Stomach (tissue), 9 donors: ENCODE data around the gene CYTH2. TPM values are rescaled to one million over a fixed set of nuclear protein-coding genes. Genes with fewer than 3 reads are reported as not detected.

Experiments
- DNase-seq, 2 donors: peaks; one replicate each; pipeline versions ENCODE4 v3.0.0 to v3.0.0-alpha.2; 2013 to 2019
- H3K27ac ChIP-seq, 5 donors: fragments of 200-600 bp in 4 of 5; sonication (generic) in 4 of 5; one replicate each; pipeline ENCODE4 v1.5.1; 2013 to 2019; ENCODE audit warnings: mild to moderate bottlenecking in 1 of 5, moderate library complexity in 1 of 5
- H3K27me3 ChIP-seq, 3 donors: fragments of 200-600 bp; sonication (generic); one replicate each; pipeline ENCODE4 v1.5.1; 2017 to 2019; ENCODE audit warnings: mixed run types in 1 of 3
- H3K36me3 ChIP-seq, 4 donors: fragments of 200-600 bp; sonication (generic); 1 replicate in 3 of 4; 2 replicates in 1 of 4; pipeline ENCODE4 v1.5.1; 2016 to 2019
- H3K4me1 ChIP-seq, 4 donors: fragments of 200-600 bp; sonication (generic); one replicate each; pipeline ENCODE4 v1.5.1; 2016 to 2019
- H3K4me3 ChIP-seq, 4 donors: fragments of 200-600 bp; sonication (generic) in 3 of 4; one replicate each; pipeline ENCODE4 v1.5.1; 2016 to 2019; ENCODE audit warnings: mild to moderate bottlenecking in 1 of 4
- H3K9me3 ChIP-seq, 4 donors: fragments of 200-600 bp; sonication (generic); one replicate each; pipeline ENCODE4 v1.5.1; 2016 to 2019
- CTCF ChIP-seq, 7 experiments: fragments of 450-650 bp in 4 of 7; fragments of 200-600 bp in 3 of 7; sonication (generic) in 3 of 7; IDR thresholded peaks; one replicate each; pipeline ENCODE4 v1.5.1; 2016 to 2019; ENCODE audit warnings: antibody characterized with exemption in 7 of 7, control low read depth in 2 of 7, mild to moderate bottlenecking in 1 of 7
- EP300 ChIP-seq: sonication (generic); formaldehyde crosslinking; IDR thresholded peaks from one replicate; pipeline ENCODE4 v1.6.1; 2017; ENCODE audit warnings: antibody characterized with exemption
- POLR2A ChIP-seq, 4 donors: fragments of 450-650 bp; IDR thresholded peaks; one replicate each; pipeline ENCODE4 v1.6.1; 2016; ENCODE audit warnings: antibody characterized with exemption in 4 of 4, control low read depth in 2 of 4, mild to moderate bottlenecking in 1 of 4, moderate library complexity in 1 of 4
- POLR2AphosphoS5 ChIP-seq, 3 donors: sonication (generic); formaldehyde crosslinking; IDR thresholded peaks; one replicate each; pipeline ENCODE4 v1.6.1; 2016; ENCODE audit warnings: antibody characterized with exemption in 3 of 3
- WGBS, 5 donors: extraction: QIAGEN DNeasy Blood & Tissue Kit in 3 of 5; methylation state at CpG; one replicate each; pipeline versions ENCODE4 v1.1.5 to v1.1.7; 2013 to 2018; 5-methylcytosine and 5-hydroxymethylcytosine counted together
- intact Hi-C: fragments of 100-400 bp; cut with DNase I; formaldehyde crosslinking; loops from one replicate; pipeline ENCODE4 v1.15.1; 2023; ENCODE audit warnings: low total_unique reads
- polyA plus RNA-seq, 3 donors: library from polyadenylated mRNA; stranded (reverse); fragments of 200-250 nt; gene quantifications; one replicate each; pipeline ENCODE4 v1.2.3, GENCODE V29; 2013
- total RNA-seq, 5 donors: library from RNA; depleted of rRNA; stranded (reverse); fragments of >200 nt; gene quantifications; one replicate each; pipeline versions ENCODE4 v1.1.0 to v1.2.3, GENCODE V29; 2014 to 2016
- donor health status: healthy with polysubstance abuse.
- donor health status: Bipolar disorder and iron deficiency.
- donor health status: healthy.

CYTH2 gene
- total and polyA plus RNA-seq, 8 donors: 39.3 to 229 (median 69.4) TPM

- WGBS, 5 donors: 82 to 91% (median 86%) methylated on average over 1 of the region's 1 CpG
- intact Hi-C loops: no loop called here
- peaks cover 0 to 10% (median 8%) of the 10 kb centered on the region in 4 donors for H3K36me3 ChIP-seq
- TF ChIP-seq POLR2A (IDR thresholded peaks at IDR 0.05): no peak
- no peak for TF ChIP-seq POLR2AphosphoS5 (IDR thresholded peaks at IDR 0.05)
- TF ChIP-seq EP300: no peak
- TF ChIP-seq CTCF (IDR thresholded peaks at IDR 0.05): no peak
- DNase-seq: no peak
- H3K4me3 ChIP-seq: no peak overlapping the region
- no peaks in the 10 kb centered on the region for H3K27me3 ChIP-seq
- peaks cover 3 to 15% (median 11%) of the 10 kb centered on the region in 4 donors for H3K4me1 ChIP-seq
- H3K27ac ChIP-seq: no peak overlapping the region
- no peaks in the 10 kb centered on the region for H3K9me3 ChIP-seq
These were observed 4.0 kb upstream of the CYTH2 start for GRCh38 chr19:48465215-48465614.

- H3K4me1 ChIP-seq: peaks cover 7 to 30% (median 23%) of the 10 kb centered on the region in 4 donors
- TF ChIP-seq EP300 (no peak), CTCF (IDR thresholded peaks at IDR 0.05) (no peak), POLR2AphosphoS5 (IDR thresholded peaks at IDR 0.05) (no peak), POLR2A (IDR thresholded peaks at IDR 0.05) (no peak)
- H3K27ac ChIP-seq: no peak overlapping the region
- no peaks in the 10 kb centered on the region for H3K9me3 ChIP-seq
- 53 to 68% (median 66%) methylated on average over 13 to 16 of the region's 16 CpGs for WGBS, 5 donors
- no peak overlapping the region for H3K4me3 ChIP-seq
- DNase-seq: no peak
- H3K27me3 ChIP-seq: no peaks in the 10 kb centered on the region
- peaks cover 14 to 24% (median 21%) of the 10 kb centered on the region in 4 donors for H3K36me3 ChIP-seq
- intact Hi-C loops: no loop called here
These were observed 2.4 kb upstream of the CYTH2 start for GRCh38 chr19:48466561-48467325.

GRCh38 chr19:48468772-48469288 is 339 bp upstream of the CYTH2 start:
- H3K27ac ChIP-seq: peak overlapping the region; percentile 91 to 98 (median 97)
- peak overlapping the region; percentile 80 to 99 (median 97) for H3K4me3 ChIP-seq
- peaks cover 35 to 37% (median 36%) of the 10 kb centered on the region in 4 donors for H3K36me3 ChIP-seq
- H3K27me3 ChIP-seq: no peaks in the 10 kb centered on the region
- intact Hi-C loops: no loop called here
- 0 to 1% (median 0%) methylated on average over 8 to 36 of the region's 36 CpGs for WGBS, 5 donors
- H3K9me3 ChIP-seq: no peaks in the 10 kb centered on the region
- peak; percentile 100 for DNase-seq
- TF ChIP-seq EP300: no peak
- TF ChIP-seq CTCF (IDR thresholded peaks at IDR 0.05): no peak
- no peak for TF ChIP-seq POLR2AphosphoS5 (IDR thresholded peaks at IDR 0.05)
- TF ChIP-seq POLR2A (IDR thresholded peaks at IDR 0.05): no peak
- H3K4me1 ChIP-seq: peaks cover 7 to 43% (median 31%) of the 10 kb centered on the region in 4 donors

- Histone ChIP-seq H3K27ac (peak overlapping the region; percentile 91 to 98 (median 97)), H3K9me3 (no peaks in the 10 kb centered on the region), H3K4me1 (peaks cover 7 to 43% (median 31%) of the 10 kb centered on the region in 4 donors), H3K4me3 (peak overlapping the region; percentile 80 to 99 (median 97)), H3K27me3 (no peaks in the 10 kb centered on the region), H3K36me3 (peaks cover 47 to 49% (median 49%) of the 10 kb centered on the region in 4 donors)
- no peak for DNase-seq
- TF ChIP-seq POLR2A (IDR thresholded peaks at IDR 0.05) (no peak), EP300 (no peak), CTCF (IDR thresholded peaks at IDR 0.05) (no peak), POLR2AphosphoS5 (IDR thresholded peaks at IDR 0.05) (no peak)
- intact Hi-C loops: no loop called here
- 43 to 49% (median 47%) methylated on average over 19 to 20 of the region's 20 CpGs for WGBS, 5 donors
These were observed 938 bp downstream of the CYTH2 start for GRCh38 chr19:48469934-48470680.
